ENCODE results near the gene ALDH5A1. TPM values are rescaled to one million over a fixed set of nuclear protein-coding genes. Genes with fewer than 3 reads are reported as not detected.
A peak's percentile ranks its signal among the peaks of the same experiment; 100 is the strongest.

The ALDH5A1 gene
- total RNA-seq, 1 donor: 2.6 TPM

DNA sequence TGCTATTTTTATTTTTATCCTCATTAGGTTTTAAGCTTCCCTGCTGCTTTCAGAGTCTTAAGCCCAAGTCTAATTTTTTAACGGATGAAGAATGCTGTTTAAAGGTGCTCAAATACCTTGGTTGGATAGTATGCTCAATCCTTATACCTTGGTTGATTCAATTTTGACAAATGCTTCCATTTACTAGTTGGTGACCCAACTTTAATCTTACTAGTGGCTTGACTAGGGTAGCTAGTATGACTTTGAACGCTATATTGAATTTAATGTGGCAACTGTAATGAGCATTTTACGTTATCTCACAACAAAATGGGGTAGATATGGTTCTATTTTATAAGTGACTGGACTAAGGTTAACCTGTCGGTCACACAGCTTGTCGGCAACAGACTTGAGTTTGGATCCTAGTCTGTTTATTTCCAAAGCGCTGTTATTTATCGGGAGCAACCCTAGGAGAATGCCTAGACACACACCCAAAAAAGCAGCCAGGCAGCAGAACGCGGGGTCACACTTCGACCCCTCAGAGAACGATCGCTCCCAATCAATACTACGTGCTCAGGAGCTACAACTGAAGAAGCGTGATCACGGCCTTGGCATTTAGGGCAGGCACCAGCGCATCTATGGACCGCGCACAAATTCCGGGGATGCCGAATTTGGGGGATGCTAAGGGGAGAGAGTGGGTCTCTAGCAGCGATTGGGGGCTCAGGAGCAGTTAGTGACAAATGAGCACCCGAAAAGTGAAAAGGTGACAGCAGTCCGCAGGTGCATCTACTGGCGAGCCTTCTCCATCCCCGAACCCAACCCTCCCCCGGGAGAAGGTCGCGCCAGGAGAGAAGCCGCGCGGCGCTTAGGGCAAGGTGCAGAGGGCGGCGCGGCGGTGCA, 586 bp upstream of the ALDH5A1 start:
- TF ChIP-seq, protein P1, sequence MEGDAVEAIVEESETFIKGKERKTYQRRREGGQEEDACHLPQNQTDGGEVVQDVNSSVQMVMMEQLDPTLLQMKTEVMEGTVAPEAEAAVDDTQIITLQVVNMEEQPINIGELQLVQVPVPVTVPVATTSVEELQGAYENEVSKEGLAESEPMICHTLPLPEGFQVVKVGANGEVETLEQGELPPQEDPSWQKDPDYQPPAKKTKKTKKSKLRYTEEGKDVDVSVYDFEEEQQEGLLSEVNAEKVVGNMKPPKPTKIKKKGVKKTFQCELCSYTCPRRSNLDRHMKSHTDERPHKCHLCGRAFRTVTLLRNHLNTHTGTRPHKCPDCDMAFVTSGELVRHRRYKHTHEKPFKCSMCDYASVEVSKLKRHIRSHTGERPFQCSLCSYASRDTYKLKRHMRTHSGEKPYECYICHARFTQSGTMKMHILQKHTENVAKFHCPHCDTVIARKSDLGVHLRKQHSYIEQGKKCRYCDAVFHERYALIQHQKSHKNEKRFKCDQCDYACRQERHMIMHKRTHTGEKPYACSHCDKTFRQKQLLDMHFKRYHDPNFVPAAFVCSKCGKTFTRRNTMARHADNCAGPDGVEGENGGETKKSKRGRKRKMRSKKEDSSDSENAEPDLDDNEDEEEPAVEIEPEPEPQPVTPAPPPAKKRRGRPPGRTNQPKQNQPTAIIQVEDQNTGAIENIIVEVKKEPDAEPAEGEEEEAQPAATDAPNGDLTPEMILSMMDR (IDR thresholded peaks at IDR 0.05; ENCODE audit: insufficient read depth, low read depth, low read length): no peak
- peak overlapping the region; percentile 57 for H3K4me3 ChIP-seq (ENCODE audit: low read depth, low read length)
- no peak for DNase-seq (ENCODE audit: low read depth)

GRCh38 chr6:24497254-24497970, 2.6 kb downstream of the ALDH5A1 start:
- no peak overlapping the region for H3K4me3 ChIP-seq (ENCODE audit: low read depth, low read length)
- TF ChIP-seq, protein P1 (IDR thresholded peaks at IDR 0.05; ENCODE audit: insufficient read depth, low read depth, low read length): no peak
- no peak for DNase-seq (ENCODE audit: low read depth)

DNA sequence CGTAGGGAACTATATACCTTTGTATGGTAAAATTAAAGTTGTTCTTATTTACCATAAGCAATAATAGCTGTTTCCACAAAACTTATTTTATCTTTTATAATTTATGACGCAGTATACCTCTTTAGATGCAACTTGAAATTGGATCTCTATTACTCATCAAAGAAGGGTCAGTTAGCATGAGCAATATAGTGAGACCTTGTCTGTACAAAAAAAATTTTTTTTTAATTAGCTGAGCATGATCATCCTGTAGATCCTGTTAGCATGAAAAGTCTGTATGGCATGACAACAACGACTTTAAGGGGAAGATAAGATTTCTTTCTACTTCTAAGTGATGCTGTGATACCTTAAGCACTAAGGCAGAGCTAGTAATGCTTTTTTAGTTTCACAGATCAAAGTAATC, 5.9 kb downstream of the ALDH5A1 start:
- TF ChIP-seq, protein P1 (IDR thresholded peaks at IDR 0.05; ENCODE audit: insufficient read depth, low read depth, low read length): no peak
- no peak overlapping the region for H3K4me3 ChIP-seq (ENCODE audit: low read depth, low read length)
- DNase-seq (ENCODE audit: low read depth): no peak

- no peak overlapping the region for H3K4me3 ChIP-seq (ENCODE audit: low read depth, low read length)
- no peak for DNase-seq (ENCODE audit: low read depth)
- TF ChIP-seq, protein P1 (IDR thresholded peaks at IDR 0.05; ENCODE audit: insufficient read depth, low read depth, low read length): no peak
Observed at GRCh38 chr6:24501374-24501773, 6.6 kb downstream of the ALDH5A1 start.

DNA sequence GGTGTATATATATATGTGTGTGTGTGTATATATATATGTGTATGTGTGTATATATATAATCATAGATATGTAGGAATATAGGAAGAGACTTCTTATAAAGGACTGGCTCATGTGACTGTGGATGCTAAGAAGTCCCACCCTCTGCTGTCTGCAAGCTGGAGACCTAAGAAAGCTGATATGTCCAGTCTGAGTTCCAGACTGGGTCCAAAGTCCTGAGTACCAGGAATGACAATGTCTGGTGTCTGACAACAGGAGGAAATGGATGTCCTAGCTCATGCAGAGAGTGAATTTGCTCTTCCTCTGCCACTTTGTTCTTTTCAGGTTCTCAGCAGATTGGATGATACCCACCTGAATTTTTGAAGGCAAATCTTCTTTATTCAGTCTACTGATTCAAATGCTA, 7.1 kb downstream of the ALDH5A1 start:
- TF ChIP-seq, protein P1 (IDR thresholded peaks at IDR 0.05; ENCODE audit: insufficient read depth, low read depth, low read length): no peak

GRCh38 chr6:24504287-24504648, 9.5 kb downstream of the ALDH5A1 start:
- peak; percentile 21 for DNase-seq (ENCODE audit: low read depth)
- TF ChIP-seq, protein P1 (IDR thresholded peaks at IDR 0.05; ENCODE audit: insufficient read depth, low read depth, low read length): no peak
- H3K4me3 ChIP-seq (ENCODE audit: low read depth, low read length): no peak overlapping the region

More for the DNA sequence above, 7.1 kb downstream of the ALDH5A1 start:
- no peak for DNase-seq (ENCODE audit: low read depth)
- H3K4me3 ChIP-seq (ENCODE audit: low read depth, low read length): no peak overlapping the region
